NB4 (cell line): Measurements from ENCODE around the gene TMEM259.
A peak's percentile ranks its signal among the peaks of the same experiment; 100 is the strongest.

ENCODE experiments used
- DNase-seq: peaks from one replicate; pipeline ENCODE4 v3.0.0; 2010; ENCODE audit warnings: low read depth
- H3K4me3 ChIP-seq: one replicate; pipeline ENCODE4 v1.5.1; 2011; ENCODE audit warnings: mild to moderate bottlenecking, low read depth, low read length, moderate library complexity
- CTCF ChIP-seq: IDR thresholded peaks from one replicate; pipeline ENCODE4 v1.5.1; 2012; ENCODE audit warnings: low read depth, low read length
- MAX ChIP-seq: IDR thresholded peaks from 2 replicates; pipeline ENCODE4 v1.6.1; 2011; ENCODE audit warnings: low read depth, low read length
- MYC ChIP-seq: IDR thresholded peaks from 2 replicates; pipeline ENCODE4 v1.6.1; 2011; ENCODE audit warnings: low read depth, low read length
- POLR2A ChIP-seq: IDR thresholded peaks from 2 replicates; pipeline ENCODE4 v1.6.1; 2011; ENCODE audit warnings: mild to moderate bottlenecking; ENCODE audit not compliant: insufficient read length; ENCODE audit errors: extremely low read depth

Gene TMEM259

GRCh38 chr19:1046836-1047695, 26.1 kb upstream of the TMEM259 start:
- TF ChIP-seq CTCF = no peak
- TF ChIP-seq MAX = no peak
- no peak for TF ChIP-seq MYC
- no peak for TF ChIP-seq POLR2A
- DNase-seq = no peak
- no peak overlapping the region for H3K4me3 ChIP-seq

- TF ChIP-seq MAX (no peak), POLR2A (no peak), MYC (no peak), CTCF (no peak)
- no peak for DNase-seq
- no peak overlapping the region for H3K4me3 ChIP-seq
Observed at GRCh38 chr19:1046117-1046626, 25.2 kb upstream of the TMEM259 start.

GRCh38 chr19:1045247-1045603, 24.3 kb upstream of the TMEM259 start:
- DNase-seq = peak; percentile 50
- no peak for TF ChIP-seq CTCF
- no peak for TF ChIP-seq POLR2A
- no peak for TF ChIP-seq MYC
- TF ChIP-seq MAX = no peak
- no peak overlapping the region for H3K4me3 ChIP-seq

GRCh38 chr19:1042689-1043511, 22.0 kb upstream of the TMEM259 start:
- no peak for DNase-seq
- H3K4me3 ChIP-seq = no peak overlapping the region
- no peak for TF ChIP-seq MYC
- no peak for TF ChIP-seq CTCF
- TF ChIP-seq MAX = no peak
- TF ChIP-seq POLR2A = no peak

GRCh38 chr19:1041835-1042685, 21.1 kb upstream of the TMEM259 start:
- no peak overlapping the region for H3K4me3 ChIP-seq
- TF ChIP-seq MAX = no peak
- TF ChIP-seq CTCF = no peak
- no peak for TF ChIP-seq POLR2A
- TF ChIP-seq MYC = no peak
- no peak for DNase-seq
